ENCODE data around the gene RPL13A.

DNA sequence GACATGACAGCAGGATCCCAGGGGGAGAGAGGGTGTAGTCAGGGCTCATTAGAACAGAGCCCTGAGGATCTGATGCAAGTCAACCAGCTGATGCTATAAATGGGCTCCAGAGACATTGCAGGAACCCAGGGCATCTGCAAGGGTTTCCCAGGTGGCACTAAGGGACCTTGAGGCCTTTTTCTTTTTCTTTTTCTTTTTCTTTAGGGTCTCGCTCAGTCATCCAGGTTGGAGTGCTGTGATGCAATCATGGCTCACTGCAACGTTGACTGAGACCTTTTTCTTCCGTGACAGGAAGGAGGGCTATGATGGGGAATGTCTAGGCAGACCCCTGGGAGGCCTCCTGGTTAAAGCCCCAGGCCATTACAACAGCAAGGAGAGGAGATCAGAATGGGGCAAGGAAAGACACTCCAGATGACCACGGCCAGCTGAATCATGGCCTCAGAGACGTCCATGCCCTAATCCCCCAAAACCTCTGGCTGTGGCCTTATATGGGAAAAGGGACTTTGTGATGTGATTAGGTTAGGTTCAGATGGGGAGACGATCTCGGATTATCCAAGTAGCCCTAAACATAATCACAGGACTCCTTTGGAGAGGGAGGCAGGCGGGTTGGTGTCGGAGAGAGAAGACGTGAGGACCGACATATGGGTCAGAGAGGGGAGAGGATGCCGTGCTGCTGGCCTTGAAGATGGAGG, 20.5 kb downstream of the RPL13A start:
- TF ChIP-seq, protein P1, sequence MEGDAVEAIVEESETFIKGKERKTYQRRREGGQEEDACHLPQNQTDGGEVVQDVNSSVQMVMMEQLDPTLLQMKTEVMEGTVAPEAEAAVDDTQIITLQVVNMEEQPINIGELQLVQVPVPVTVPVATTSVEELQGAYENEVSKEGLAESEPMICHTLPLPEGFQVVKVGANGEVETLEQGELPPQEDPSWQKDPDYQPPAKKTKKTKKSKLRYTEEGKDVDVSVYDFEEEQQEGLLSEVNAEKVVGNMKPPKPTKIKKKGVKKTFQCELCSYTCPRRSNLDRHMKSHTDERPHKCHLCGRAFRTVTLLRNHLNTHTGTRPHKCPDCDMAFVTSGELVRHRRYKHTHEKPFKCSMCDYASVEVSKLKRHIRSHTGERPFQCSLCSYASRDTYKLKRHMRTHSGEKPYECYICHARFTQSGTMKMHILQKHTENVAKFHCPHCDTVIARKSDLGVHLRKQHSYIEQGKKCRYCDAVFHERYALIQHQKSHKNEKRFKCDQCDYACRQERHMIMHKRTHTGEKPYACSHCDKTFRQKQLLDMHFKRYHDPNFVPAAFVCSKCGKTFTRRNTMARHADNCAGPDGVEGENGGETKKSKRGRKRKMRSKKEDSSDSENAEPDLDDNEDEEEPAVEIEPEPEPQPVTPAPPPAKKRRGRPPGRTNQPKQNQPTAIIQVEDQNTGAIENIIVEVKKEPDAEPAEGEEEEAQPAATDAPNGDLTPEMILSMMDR (conservative IDR thresholded peaks at IDR 0.05; ENCODE audit: low read depth in 2 of 2) = no peak
- TF ChIP-seq POLR2AphosphoS5 (IDR thresholded peaks at IDR 0.05; ENCODE audit: low read depth) (no peak), EZH2 (IDR thresholded peaks at IDR 0.05; ENCODE audit: low read depth, unreplicated experiment) (no peak), EZH2phosphoT487 (IDR thresholded peaks at IDR 0.05; ENCODE audit: unreplicated experiment) (no peak), CREB1 (CRISPR knock-in tag; IDR thresholded peaks at IDR 0.05; ENCODE audit: low read depth) (no peak), ZNF114 (CRISPR knock-in tag; IDR thresholded peaks at IDR 0.05) (no peak), JUNB (IDR thresholded peaks at IDR 0.05; ENCODE audit: unreplicated experiment) (no peak)
- TF ChIP-seq, protein P2, sequence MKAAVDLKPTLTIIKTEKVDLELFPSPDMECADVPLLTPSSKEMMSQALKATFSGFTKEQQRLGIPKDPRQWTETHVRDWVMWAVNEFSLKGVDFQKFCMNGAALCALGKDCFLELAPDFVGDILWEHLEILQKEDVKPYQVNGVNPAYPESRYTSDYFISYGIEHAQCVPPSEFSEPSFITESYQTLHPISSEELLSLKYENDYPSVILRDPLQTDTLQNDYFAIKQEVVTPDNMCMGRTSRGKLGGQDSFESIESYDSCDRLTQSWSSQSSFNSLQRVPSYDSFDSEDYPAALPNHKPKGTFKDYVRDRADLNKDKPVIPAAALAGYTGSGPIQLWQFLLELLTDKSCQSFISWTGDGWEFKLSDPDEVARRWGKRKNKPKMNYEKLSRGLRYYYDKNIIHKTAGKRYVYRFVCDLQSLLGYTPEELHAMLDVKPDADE (IDR thresholded peaks at IDR 0.05) = no peak
- TF ChIP-seq, protein P3, sequence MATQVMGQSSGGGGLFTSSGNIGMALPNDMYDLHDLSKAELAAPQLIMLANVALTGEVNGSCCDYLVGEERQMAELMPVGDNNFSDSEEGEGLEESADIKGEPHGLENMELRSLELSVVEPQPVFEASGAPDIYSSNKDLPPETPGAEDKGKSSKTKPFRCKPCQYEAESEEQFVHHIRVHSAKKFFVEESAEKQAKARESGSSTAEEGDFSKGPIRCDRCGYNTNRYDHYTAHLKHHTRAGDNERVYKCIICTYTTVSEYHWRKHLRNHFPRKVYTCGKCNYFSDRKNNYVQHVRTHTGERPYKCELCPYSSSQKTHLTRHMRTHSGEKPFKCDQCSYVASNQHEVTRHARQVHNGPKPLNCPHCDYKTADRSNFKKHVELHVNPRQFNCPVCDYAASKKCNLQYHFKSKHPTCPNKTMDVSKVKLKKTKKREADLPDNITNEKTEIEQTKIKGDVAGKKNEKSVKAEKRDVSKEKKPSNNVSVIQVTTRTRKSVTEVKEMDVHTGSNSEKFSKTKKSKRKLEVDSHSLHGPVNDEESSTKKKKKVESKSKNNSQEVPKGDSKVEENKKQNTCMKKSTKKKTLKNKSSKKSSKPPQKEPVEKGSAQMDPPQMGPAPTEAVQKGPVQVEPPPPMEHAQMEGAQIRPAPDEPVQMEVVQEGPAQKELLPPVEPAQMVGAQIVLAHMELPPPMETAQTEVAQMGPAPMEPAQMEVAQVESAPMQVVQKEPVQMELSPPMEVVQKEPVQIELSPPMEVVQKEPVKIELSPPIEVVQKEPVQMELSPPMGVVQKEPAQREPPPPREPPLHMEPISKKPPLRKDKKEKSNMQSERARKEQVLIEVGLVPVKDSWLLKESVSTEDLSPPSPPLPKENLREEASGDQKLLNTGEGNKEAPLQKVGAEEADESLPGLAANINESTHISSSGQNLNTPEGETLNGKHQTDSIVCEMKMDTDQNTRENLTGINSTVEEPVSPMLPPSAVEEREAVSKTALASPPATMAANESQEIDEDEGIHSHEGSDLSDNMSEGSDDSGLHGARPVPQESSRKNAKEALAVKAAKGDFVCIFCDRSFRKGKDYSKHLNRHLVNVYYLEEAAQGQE (IDR thresholded peaks at IDR 0.05; ENCODE audit: unreplicated experiment) = no peak

All from GM23338 (cell line).